ENCODE measurements around the gene CXCR6. TPM values are rescaled to one million over a fixed set of nuclear protein-coding genes. Genes with fewer than 3 reads are reported as not detected.

Gene CXCR6
- total and polyA plus RNA-seq, 2 of the 13 experiments (the other 11 are each of a cell fraction or from before 2014, with no cell fraction given), result not detected

- TF ChIP-seq ZNF275 (CRISPR knock-in tag; IDR thresholded peaks at IDR 0.05; ENCODE audit: borderline replicate concordance) (no peak), ZNF446 (CRISPR knock-in tag; IDR thresholded peaks at IDR 0.05) (no peak), HNRNPLL (IDR thresholded peaks at IDR 0.05; ENCODE audit: low read depth, low read length, poor library complexity, severe bottlenecking) (no peak), ZFP37 (CRISPR knock-in tag; IDR thresholded peaks at IDR 0.05; ENCODE audit: borderline replicate concordance) (no peak), ZSCAN5A (CRISPR knock-in tag; IDR thresholded peaks at IDR 0.05; ENCODE audit: borderline replicate concordance) (no peak), LRRFIP1 (CRISPR knock-in tag; conservative IDR thresholded peaks at IDR 0.05) (no peak), PRDM15 (CRISPR knock-in tag; IDR thresholded peaks at IDR 0.05) (no peak), JUNB (CRISPR knock-in tag; IDR thresholded peaks at IDR 0.05; ENCODE audit: borderline replicate concordance) (no peak), ZFX (CRISPR knock-in tag; IDR thresholded peaks at IDR 0.05; ENCODE audit: low read depth) (no peak), SNAPC4 (CRISPR knock-in tag; IDR thresholded peaks at IDR 0.05) (no peak), ZNF776 (CRISPR knock-in tag; IDR thresholded peaks at IDR 0.05) (no peak), IRF1 (CRISPR knock-in tag; IDR thresholded peaks at IDR 0.05; ENCODE audit: low read depth) (no peak)
These were observed 11.0 kb downstream of the CXCR6 start (continued) for GRCh38 chr3:45954306-45954705.
